Hematopoietic multipotent progenitor cell treated with erythropoietin and hydrocortisone succinate and interleukin-3 and kit ligand, for 6 days (in vitro differentiated cells): ENCODE results near the gene WSCD2.
A peak's percentile ranks its signal among the peaks of the same experiment; 100 is the strongest.

ENCODE experiments used
- DNase-seq: peaks from one replicate; pipeline ENCODE4 v3.0.0-alpha.2; 2015

Gene WSCD2

GRCh38 chr12:108109954-108110353, 19.1 kb upstream of the WSCD2 start:
- DNase-seq, result no peak

GRCh38 chr12:108110844-108111243, 18.2 kb upstream of the WSCD2 start:
- DNase-seq, result no peak

GRCh38 chr12:108112832-108113556, 16.1 kb upstream of the WSCD2 start:
- no peak for DNase-seq

GRCh38 chr12:108115123-108116121, 13.7 kb upstream of the WSCD2 start:
- DNase-seq, result no peak

- DNase-seq, result no peak
Observed at GRCh38 chr12:108116254-108116653, 12.8 kb upstream of the WSCD2 start.

GRCh38 chr12:108116699-108117098, 12.4 kb upstream of the WSCD2 start:
- DNase-seq, result no peak

- DNase-seq, result peak; percentile 72
Observed at GRCh38 chr12:108117163-108117849, 11.8 kb upstream of the WSCD2 start.

- DNase-seq, result no peak
Observed at GRCh38 chr12:108117902-108118301, 11.2 kb upstream of the WSCD2 start.

GRCh38 chr12:108119126-108119973, 9.7 kb upstream of the WSCD2 start:
- DNase-seq, result peak; percentile 97

GRCh38 chr12:108119974-108120862, 8.9 kb upstream of the WSCD2 start:
- DNase-seq, result no peak

GRCh38 chr12:108120863-108121165, 8.3 kb upstream of the WSCD2 start:
- no peak for DNase-seq

- no peak for DNase-seq
Observed at GRCh38 chr12:108121320-108121719, 7.8 kb upstream of the WSCD2 start.

- DNase-seq, result peak; percentile 53
Observed at GRCh38 chr12:108121728-108122471, 7.2 kb upstream of the WSCD2 start.

GRCh38 chr12:108122644-108123043, 6.4 kb upstream of the WSCD2 start:
- no peak for DNase-seq

- peak; percentile 80 for DNase-seq
Observed at GRCh38 chr12:108123402-108123801, 5.7 kb upstream of the WSCD2 start.

- DNase-seq, result no peak
Observed at GRCh38 chr12:108125073-108125472, 4.0 kb upstream of the WSCD2 start.

GRCh38 chr12:108126212-108126611, 2.9 kb upstream of the WSCD2 start:
- no peak for DNase-seq

- DNase-seq, result no peak
Observed at GRCh38 chr12:108126990-108127501, 2.0 kb upstream of the WSCD2 start.

GRCh38 chr12:108127654-108128053, 1.4 kb upstream of the WSCD2 start:
- DNase-seq, result peak; percentile 14

- DNase-seq, result peak; percentile 13
Observed at GRCh38 chr12:108128221-108129016, 669 bp upstream of the WSCD2 start.
